ENCODE results near the gene GADD45B.

- no peak for TF ChIP-seq CTCF (IDR thresholded peaks at IDR 0.05; ENCODE audit: low read depth, low read length)
- no peak for TF ChIP-seq EZH2phosphoT487 (IDR thresholded peaks at IDR 0.05; ENCODE audit: low read depth)
Measured at GRCh38 chr19:2432131-2432848, 43.6 kb upstream of the GADD45B start.
